H9 (cell line): Measurements from ENCODE around the gene UQCC2. TPM values are rescaled to one million over a fixed set of nuclear protein-coding genes. Genes with fewer than 3 reads are reported as not detected.
A peak's percentile ranks its signal among the peaks of the same experiment; 100 is the strongest.

Source experiments
- DNase-seq: peaks from one replicate; pipeline ENCODE4 v3.0.0-alpha.2; 2017
- H2AFZ ChIP-seq: one replicate; pipeline ENCODE4 v1.6.1; 2013; ENCODE audit warnings: mild to moderate bottlenecking, low read length, control low read depth, moderate library complexity
- H2AK5ac ChIP-seq: 2 replicates; pipeline ENCODE4 v1.6.1; 2013; ENCODE audit warnings: low read length, control low read depth, mixed read lengths; ENCODE audit not compliant: insufficient read length
- H2BK120ac ChIP-seq: one replicate; pipeline ENCODE4 v1.6.1; 2013; ENCODE audit warnings: low read depth, mild to moderate bottlenecking, low read length, control low read depth, inconsistent platforms; ENCODE audit not compliant: poor library complexity, severe bottlenecking
- H2BK12ac ChIP-seq: 2 replicates; pipeline ENCODE4 v1.6.1; 2013; ENCODE audit warnings: low read length, control low read depth, mixed read lengths, low read depth; ENCODE audit not compliant: insufficient read length
- H2BK15ac ChIP-seq: 2 replicates; pipeline ENCODE4 v1.6.1; 2013; ENCODE audit warnings: low read depth, low read length, control low read depth
- H2BK20ac ChIP-seq: one replicate; pipeline ENCODE4 v1.6.1; 2013; ENCODE audit warnings: low read depth, mild to moderate bottlenecking, low read length, control low read depth, inconsistent platforms; ENCODE audit not compliant: poor library complexity, severe bottlenecking
- H2BK5ac ChIP-seq: 2 replicates; pipeline ENCODE4 v1.6.1; 2013; ENCODE audit warnings: low read length, control low read depth, mixed read lengths; ENCODE audit not compliant: insufficient read length
- H3K14ac ChIP-seq: 2 replicates; pipeline ENCODE4 v1.6.1; 2013; ENCODE audit warnings: low read length, control low read depth; ENCODE audit not compliant: insufficient read depth
- H3K18ac ChIP-seq: 2 replicates; pipeline ENCODE4 v1.6.1; 2013; ENCODE audit warnings: low read depth, mild to moderate bottlenecking, mixed read lengths, low read length, control low read depth; ENCODE audit not compliant: insufficient read length
- H3K23ac ChIP-seq: 2 replicates; pipeline ENCODE4 v1.6.1; 2013; ENCODE audit warnings: low read length, control low read depth, mixed read lengths, low read depth; ENCODE audit not compliant: insufficient read length
- H3K23me2 ChIP-seq: 2 replicates; pipeline ENCODE4 v1.6.1; 2013; ENCODE audit warnings: low read depth, mild to moderate bottlenecking, mixed read lengths, low read length, control low read depth; ENCODE audit not compliant: insufficient read length, poor library complexity, severe bottlenecking
- H3K27ac ChIP-seq: 2 replicates; pipeline ENCODE4 v1.5.1; 2013; ENCODE audit warnings: low read length, control low read depth, mixed read lengths, low read depth; ENCODE audit not compliant: insufficient read length
- H3K27me3 ChIP-seq: 2 replicates; pipeline ENCODE4 v1.6.1; 2013; ENCODE audit warnings: low read length, control low read depth, inconsistent platforms; ENCODE audit not compliant: insufficient read depth
- H3K4ac ChIP-seq: 2 replicates; pipeline ENCODE4 v1.6.1; 2013; ENCODE audit warnings: low read depth, mild to moderate bottlenecking, control low read depth, inconsistent platforms, low read length, moderate library complexity
- H3K4me1 ChIP-seq: 2 replicates; pipeline ENCODE4 v1.6.1; 2013; ENCODE audit warnings: low read length, control low read depth, inconsistent platforms; ENCODE audit not compliant: insufficient read depth
- H3K4me2 ChIP-seq: 2 replicates; pipeline ENCODE4 v1.6.1; 2013; ENCODE audit warnings: low read length, control low read depth, mixed read lengths; ENCODE audit not compliant: insufficient read length, insufficient read depth
- H3K56ac ChIP-seq: 2 replicates; pipeline ENCODE4 v1.6.1; 2013; ENCODE audit warnings: low read depth, mild to moderate bottlenecking, mixed read lengths, low read length, control low read depth; ENCODE audit not compliant: insufficient read length
- H3K79me1 ChIP-seq: 2 replicates; pipeline ENCODE4 v1.6.1; 2013; ENCODE audit warnings: low read depth, mild to moderate bottlenecking, moderate library complexity, low read length, control low read depth, inconsistent platforms; ENCODE audit not compliant: insufficient read depth, poor library complexity, severe bottlenecking
- H3K79me2 ChIP-seq: 2 replicates; pipeline ENCODE4 v1.6.1; 2013; ENCODE audit warnings: low read length, control low read depth, inconsistent platforms; ENCODE audit not compliant: insufficient read depth
- H3K9ac ChIP-seq: 2 replicates; pipeline ENCODE4 v1.6.1; 2013; ENCODE audit warnings: low read length, control low read depth, mixed read lengths; ENCODE audit not compliant: insufficient read length; ENCODE audit errors: extremely low read depth
- H3K9me3 ChIP-seq: one replicate; pipeline ENCODE4 v1.6.1; 2013; ENCODE audit warnings: low read depth, low read length, inconsistent platforms; ENCODE audit not compliant: control insufficient read depth
- H3T11ph ChIP-seq: one replicate; pipeline ENCODE4 v1.6.1; 2013; ENCODE audit warnings: mild to moderate bottlenecking, low read length, control low read depth, inconsistent platforms
- H4K20me1 ChIP-seq: one replicate; pipeline ENCODE4 v1.6.1; 2013; ENCODE audit not compliant: control insufficient read depth, insufficient read length, insufficient read depth
- H4K5ac ChIP-seq: 2 replicates; pipeline ENCODE4 v1.6.1; 2013; ENCODE audit warnings: low read depth, mild to moderate bottlenecking, mixed read lengths, low read length, control low read depth; ENCODE audit not compliant: insufficient read length
- H4K8ac ChIP-seq: replicated peaks from 2 replicates; pipeline ENCODE4 v1.6.1; 2013; ENCODE audit warnings: low read length, control low read depth, mixed read lengths, low read depth; ENCODE audit not compliant: insufficient read length
- H4K91ac ChIP-seq: 2 replicates; pipeline ENCODE4 v1.6.1; 2013; ENCODE audit warnings: low read depth, mild to moderate bottlenecking, moderate library complexity, mixed read lengths, low read length, control low read depth; ENCODE audit not compliant: insufficient read length
- H3K27ac Mint-ChIP-seq, 3 experiments: 2 replicates in 2 of 3; 3 replicates in 1 of 3; pipeline ENCODE4 v1.8.0; 2020 to 2021; ENCODE audit warnings: mixed read lengths in 3 of 3, mild to moderate bottlenecking in 1 of 3, moderate library complexity in 1 of 3
- H3K27me3 Mint-ChIP-seq: 2 replicates; pipeline ENCODE4 v1.8.0; 2021; ENCODE audit warnings: low read depth, mild to moderate bottlenecking, moderate library complexity, mixed read lengths
- H3K36me3 Mint-ChIP-seq, 3 experiments: 2 replicates in 2 of 3; 3 replicates in 1 of 3; pipeline ENCODE4 v1.8.0; 2020 to 2021; ENCODE audit warnings: low read depth in 3 of 3, mixed read lengths in 3 of 3; ENCODE audit not compliant: insufficient read depth in 1 of 3
- H3K4me1 Mint-ChIP-seq, 2 experiments: 2 replicates each; pipeline ENCODE4 v1.8.0; 2020; ENCODE audit warnings: mixed read lengths in 2 of 2
- H3K4me3 Mint-ChIP-seq, 2 experiments: 2 replicates in 1 of 2; 3 replicates in 1 of 2; pipeline ENCODE4 v1.8.0; 2020 to 2021; ENCODE audit warnings: mild to moderate bottlenecking in 2 of 2, mixed read lengths in 2 of 2, moderate library complexity in 1 of 2
- H3K9me3 Mint-ChIP-seq, 2 experiments: 2 replicates in 1 of 2; 3 replicates in 1 of 2; pipeline ENCODE4 v1.8.0; 2020; ENCODE audit warnings: mild to moderate bottlenecking in 2 of 2, mixed read lengths in 2 of 2, moderate library complexity in 1 of 2
- CTCF ChIP-seq: fragments of 200-600 bp; sonication (generic); conservative IDR thresholded peaks from 3 replicates; pipeline ENCODE4 v1.8.0; 2021; ENCODE audit warnings: antibody characterized with exemption, mild to moderate bottlenecking
- WGBS: extraction: QIAGEN DNeasy Blood & Tissue Kit; methylation state at CpG from one replicate; pipeline ENCODE4 v1.1.7; 2013; ENCODE audit warnings: missing lambda C conversion rate, low lambda C conversion rate, mixed read lengths; ENCODE audit not compliant: insufficient read length; ENCODE audit errors: extremely low coverage; 5-methylcytosine and 5-hydroxymethylcytosine counted together
- microRNA-seq: library from miRNA; unstranded; fragments of <30 nt; microRNA quantifications from one replicate; pipeline ENCODE4, GENCODE V29; 2020; ENCODE audit warnings: borderline microRNAs expressed
- total RNA-seq: library from RNA; stranded (reverse); gene quantifications from 2 replicates; pipeline ENCODE4 v1.2.1, GENCODE V29; 2021

Gene UQCC2
- total RNA-seq, 1 experiment from 2014 or later = 140 TPM

GRCh38 chr6:33651403-33651802 lies 60.1 kb downstream of the UQCC2 start:
- Histone ChIP-seq H3T11ph (no peak overlapping the region), H3K9me3 (no peaks in the 10 kb centered on the region), H3K79me1 (peaks cover 3% of the 10 kb centered on the region), H3K56ac (no peak overlapping the region), H2BK12ac (no peak overlapping the region), H3K27me3 (no peaks in the 10 kb centered on the region), H2BK5ac (no peak overlapping the region), H3K4me2 (no peak overlapping the region), H3K23ac (no peak overlapping the region), H4K5ac (no peak overlapping the region), H4K91ac (no peak overlapping the region), H2BK20ac (no peak overlapping the region), H4K8ac (no peak overlapping the region), H4K20me1 (no peaks in the 10 kb centered on the region), H3K9ac (no peak overlapping the region), H3K14ac (no peak overlapping the region), H3K79me2 (no peaks in the 10 kb centered on the region), H2BK120ac (no peak overlapping the region), H3K4ac (no peak overlapping the region), H3K18ac (no peak overlapping the region), H2AFZ (no peak overlapping the region), H3K23me2 (no peaks in the 10 kb centered on the region), H3K4me1 (no peaks in the 10 kb centered on the region), H2BK15ac (no peak overlapping the region), H3K27ac (no peak overlapping the region), H2AK5ac (no peak overlapping the region)
- Mint-ChIP-seq H3K4me1 (peaks cover 5 to 20% of the 10 kb centered on the region in 2 experiments), H3K27me3 (no peaks in the 10 kb centered on the region), H3K4me3 (peak overlapping the region in 1 of 2 experiments; percentile 13; a peak in 1 of 5 replicates), H3K36me3 (peaks cover 0 to 18% (median 10%) of the 10 kb centered on the region in 3 experiments; a peak in 5 of 7 replicates), H3K27ac (peak overlapping the region in 1 of 3 experiments; percentile 84; a peak in 1 of 7 replicates), H3K9me3 (no peaks in the 10 kb centered on the region)
- no CpG with 5 or more reads among the region's 4 CpGs for WGBS
- TF ChIP-seq CTCF = no peak
- DNase-seq = peak; percentile 15

Small RNA genes lying within 50 kb of the gene (microRNA-seq; reads per million reads assigned to microRNA genes)
- gene MIR3934 = 1.0 reads per million

Other genes with a start within 250 kb of the UQCC2 start
- gene BAK1, start 131.4 kb downstream of the UQCC2 start, total RNA-seq = 40.0 and 41.4 TPM in 2 replicates
- gene ITPR3, start 90.4 kb downstream of the UQCC2 start, total RNA-seq = 39.1 and 40.3 TPM in 2 replicates
- gene IP6K3, start 35.2 kb upstream of the UQCC2 start, total RNA-seq = 0.29 and 0.46 TPM in 2 replicates
- gene LEMD2, start 77.4 kb upstream of the UQCC2 start, total RNA-seq = 82.0 and 91.8 TPM in 2 replicates
- not detected in 2 replicates for gene MLN, start 92.3 kb upstream of the UQCC2 start, total RNA-seq